ENCODE results near the gene IL25.

IL25 gene

DNA sequence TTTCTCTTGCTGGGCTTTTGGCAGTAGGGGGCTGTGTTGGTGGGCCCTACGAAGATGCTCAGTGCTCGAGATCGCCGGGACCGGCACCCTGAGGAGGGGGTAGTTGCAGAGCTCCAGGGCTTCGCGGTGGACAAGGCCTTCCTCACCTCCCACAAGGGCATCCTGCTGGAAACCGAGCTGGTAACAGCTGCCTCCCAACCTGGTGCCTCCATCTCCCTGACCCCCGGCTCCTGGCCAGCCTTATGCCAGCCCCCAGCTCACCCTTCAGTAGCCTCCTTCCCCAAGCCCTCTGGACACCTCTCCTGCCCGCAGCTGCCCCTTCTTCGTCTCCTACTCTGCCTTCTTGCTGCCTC is 4.6 kb downstream of the IL25 start:
- POLR2A ChIA-PET (ENCODE audit: low non-redundant PET): no interaction called here
- TF ChIP-seq, protein P1, sequence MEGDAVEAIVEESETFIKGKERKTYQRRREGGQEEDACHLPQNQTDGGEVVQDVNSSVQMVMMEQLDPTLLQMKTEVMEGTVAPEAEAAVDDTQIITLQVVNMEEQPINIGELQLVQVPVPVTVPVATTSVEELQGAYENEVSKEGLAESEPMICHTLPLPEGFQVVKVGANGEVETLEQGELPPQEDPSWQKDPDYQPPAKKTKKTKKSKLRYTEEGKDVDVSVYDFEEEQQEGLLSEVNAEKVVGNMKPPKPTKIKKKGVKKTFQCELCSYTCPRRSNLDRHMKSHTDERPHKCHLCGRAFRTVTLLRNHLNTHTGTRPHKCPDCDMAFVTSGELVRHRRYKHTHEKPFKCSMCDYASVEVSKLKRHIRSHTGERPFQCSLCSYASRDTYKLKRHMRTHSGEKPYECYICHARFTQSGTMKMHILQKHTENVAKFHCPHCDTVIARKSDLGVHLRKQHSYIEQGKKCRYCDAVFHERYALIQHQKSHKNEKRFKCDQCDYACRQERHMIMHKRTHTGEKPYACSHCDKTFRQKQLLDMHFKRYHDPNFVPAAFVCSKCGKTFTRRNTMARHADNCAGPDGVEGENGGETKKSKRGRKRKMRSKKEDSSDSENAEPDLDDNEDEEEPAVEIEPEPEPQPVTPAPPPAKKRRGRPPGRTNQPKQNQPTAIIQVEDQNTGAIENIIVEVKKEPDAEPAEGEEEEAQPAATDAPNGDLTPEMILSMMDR (conservative IDR thresholded peaks at IDR 0.05; ENCODE audit: low read depth): no peak
- DNase-seq (ENCODE audit: low spot score): no peak
- no peak overlapping the region for H3K27ac ChIP-seq
- CTCF ChIA-PET: interaction anchor here (0.6 kb wide), 1 partner anchor 601 kb away, joined by 5 read pairs; no protein-coding TSS in a partner anchor

DNA sequence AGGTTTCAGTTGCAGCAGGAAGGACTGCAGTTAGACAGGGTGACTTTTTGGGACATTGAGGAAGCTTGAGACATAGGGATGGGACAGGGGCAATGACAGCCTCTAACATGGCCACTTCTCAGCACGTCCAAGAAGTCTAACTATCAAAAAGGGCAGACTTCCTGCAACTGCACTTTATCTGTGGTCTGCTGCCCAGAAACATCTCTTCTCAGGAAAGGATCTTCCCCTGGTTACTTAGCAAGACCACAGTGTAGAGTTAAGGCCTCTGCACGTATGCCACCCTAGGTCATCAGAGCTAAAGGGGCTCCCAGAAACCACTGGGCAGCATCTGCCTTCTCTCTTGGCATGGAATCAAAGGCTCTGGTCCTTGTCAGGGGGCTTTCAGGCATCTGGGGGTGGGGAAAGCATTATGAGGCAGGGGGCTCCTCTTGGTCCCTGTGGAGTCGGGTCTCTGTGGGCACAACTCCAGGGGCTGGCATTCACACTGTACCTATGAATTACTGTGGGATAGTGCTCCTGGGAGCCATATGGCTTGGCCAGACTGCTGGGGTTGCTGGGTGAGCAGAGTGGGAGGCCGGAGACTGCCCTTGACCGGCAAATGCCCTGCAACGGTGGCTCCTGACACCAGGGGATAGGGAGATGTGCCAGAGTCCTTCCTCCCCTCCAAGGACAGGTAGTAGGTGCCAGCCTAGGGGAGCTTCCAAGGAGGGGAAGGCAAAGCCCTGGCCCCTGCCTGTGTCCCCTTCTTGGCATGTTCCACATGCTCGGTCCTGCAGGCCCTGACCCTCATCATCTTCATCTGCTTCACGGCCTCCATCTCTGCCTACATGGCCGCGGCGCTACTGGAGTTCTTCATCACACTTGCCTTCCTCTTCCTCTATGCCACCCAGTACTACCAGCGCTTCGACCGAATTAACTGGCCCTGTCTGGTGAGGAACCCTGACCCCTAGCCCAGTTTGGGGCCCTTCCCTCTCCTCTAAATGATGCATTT is 5.3 kb downstream of the IL25 start:
- no peak for DNase-seq (ENCODE audit: low spot score)
- ChIA-PET CTCF (interaction anchor here (0.6 to 2.7 kb wide), 4 partner anchors 8 to 601 kb away, joined by 3 to 13 read pairs (median 4); no protein-coding TSS in a partner anchor), POLR2A (ENCODE audit: low non-redundant PET) (no interaction called here)
- TF ChIP-seq, protein P1 (conservative IDR thresholded peaks at IDR 0.05; ENCODE audit: low read depth): no peak
- no peak overlapping the region for H3K27ac ChIP-seq

DNA sequence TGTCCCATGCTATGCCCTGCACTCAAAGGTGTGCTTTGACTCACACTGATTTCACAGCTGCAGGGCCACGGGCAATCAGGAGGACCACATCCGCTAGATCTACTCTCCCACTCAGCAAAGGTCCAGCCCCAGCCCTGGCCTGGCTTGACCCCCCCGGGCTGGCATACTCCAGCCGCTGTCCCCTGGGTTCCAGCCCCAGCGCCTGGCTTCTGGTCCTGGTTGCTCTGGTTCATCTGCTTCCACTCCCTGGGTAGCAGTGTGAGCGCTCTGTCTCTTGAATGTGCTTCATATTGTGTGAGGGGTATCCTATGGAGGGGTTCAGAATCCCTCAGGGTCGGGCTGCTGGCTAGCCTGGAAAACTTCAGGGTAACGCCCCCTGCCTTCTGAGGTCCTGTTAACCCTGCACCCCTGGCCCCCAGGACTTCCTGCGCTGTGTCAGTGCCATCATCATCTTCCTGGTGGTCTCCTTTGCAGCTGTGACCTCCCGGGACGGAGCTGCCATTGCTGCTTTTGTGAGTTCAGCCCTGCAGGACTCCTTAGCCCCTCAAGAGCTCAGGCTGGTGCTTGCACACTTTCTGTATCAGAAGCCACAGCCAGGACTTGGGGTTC is 6.1 kb downstream of the IL25 start:
- ChIA-PET POLR2A (ENCODE audit: low non-redundant PET) (no interaction called here), CTCF (interaction anchor here (0.6 to 2.8 kb wide), 9 partner anchors 9 to 1350 kb away, joined by 3 to 34 read pairs (median 5); no protein-coding TSS in a partner anchor)
- no peak for DNase-seq (ENCODE audit: low spot score)

DNA sequence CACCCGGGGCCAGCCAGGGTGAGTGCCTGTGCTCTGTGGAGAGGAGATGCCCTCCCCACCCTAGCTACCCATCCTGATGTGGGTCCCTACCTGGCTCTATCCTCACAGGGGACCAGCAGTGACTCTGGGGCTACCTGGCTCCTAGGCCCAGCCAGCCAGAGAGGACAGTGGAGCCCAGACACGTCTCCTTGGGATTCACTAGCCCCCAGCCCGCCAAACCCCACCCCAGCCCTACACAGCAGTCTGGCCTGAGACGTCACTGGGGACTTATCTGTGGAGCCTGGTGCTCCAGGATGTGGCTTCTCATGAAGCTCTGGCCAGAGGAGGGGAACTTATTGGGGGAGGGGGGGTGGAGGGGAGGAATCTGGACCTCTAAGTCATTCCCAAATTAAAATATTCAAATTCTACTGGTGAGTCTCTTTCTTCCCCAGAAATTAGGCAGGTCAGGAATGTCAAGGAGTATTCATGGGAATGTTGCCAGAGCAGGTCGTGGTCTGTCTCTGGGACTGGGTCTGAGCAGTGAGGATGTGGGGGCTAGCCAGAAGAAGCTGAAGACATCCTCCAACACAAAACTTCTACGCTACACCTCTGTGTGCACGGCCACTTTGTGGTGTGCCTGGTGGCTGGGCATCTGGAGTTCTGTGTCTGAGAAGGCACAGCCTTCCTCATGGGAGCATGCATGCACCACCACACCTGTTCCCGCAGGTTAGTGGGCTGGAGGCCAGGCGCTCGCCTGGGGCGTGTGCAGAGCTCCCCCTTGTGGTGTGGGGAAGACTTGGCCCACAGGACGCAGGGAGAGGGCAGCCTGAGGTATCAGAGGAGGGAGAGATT is 7.0 kb downstream of the IL25 start:
- CTCF ChIA-PET: interaction anchor here (0.5 to 2.8 kb wide), 23 partner anchors 9 to 1349 kb away, joined by 3 to 34 read pairs (median 5); partner anchors contain the start of gene PABPN1
- POLR2A ChIA-PET (ENCODE audit: low non-redundant PET): no interaction called here
- TF ChIP-seq, protein P1 (conservative IDR thresholded peaks at IDR 0.05; ENCODE audit: low read depth): peak; percentile 94
- DNase-seq (ENCODE audit: low spot score): peak; percentile 68
- no peak overlapping the region for H3K27ac ChIP-seq

More for the DNA sequence above, 6.1 kb downstream of the IL25 start:
- TF ChIP-seq, protein P1 (conservative IDR thresholded peaks at IDR 0.05; ENCODE audit: low read depth): no peak
- H3K27ac ChIP-seq: no peak overlapping the region

DNA sequence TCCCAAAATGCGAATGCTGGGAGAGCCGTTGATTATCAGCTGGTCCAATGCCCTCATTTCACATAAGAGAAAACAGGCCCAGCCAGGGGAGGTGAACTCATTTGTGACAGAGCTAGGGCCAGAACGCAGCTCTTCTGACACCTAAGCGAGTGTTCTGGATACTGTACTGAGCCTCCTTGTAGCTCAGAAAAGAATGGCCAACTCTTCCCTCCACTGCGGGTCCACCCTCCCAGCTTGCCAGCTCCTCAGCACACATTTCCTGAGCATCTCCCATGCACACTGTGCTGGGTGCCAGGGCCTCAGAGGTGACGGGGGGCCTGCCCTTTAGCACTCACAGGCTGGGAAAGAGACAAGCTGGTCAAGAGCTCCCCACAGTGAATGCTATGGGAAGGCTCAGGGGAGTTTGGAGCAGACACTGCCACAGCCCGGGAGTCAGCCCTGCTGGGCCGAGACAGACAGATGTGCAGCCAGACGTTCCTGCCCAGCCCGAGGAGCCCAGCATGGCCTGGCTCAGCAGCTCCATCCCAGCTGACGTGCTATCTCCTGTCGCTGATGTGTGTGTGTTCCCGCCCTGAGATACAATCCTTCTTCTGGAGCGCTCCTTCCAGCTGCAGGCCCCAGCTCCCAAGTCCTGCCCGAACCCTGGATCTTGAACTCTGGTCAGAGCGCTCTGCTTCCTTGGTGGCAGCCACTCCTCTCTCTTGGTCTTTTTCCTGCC is 7.7 kb downstream of the IL25 start:
- POLR2A ChIA-PET (ENCODE audit: low non-redundant PET): no interaction called here
- no peak for DNase-seq (ENCODE audit: low spot score)
- CTCF ChIA-PET: interaction anchor here (0.5 to 2.8 kb wide), 20 partner anchors 8 to 336 kb away, joined by 3 to 34 read pairs (median 6); partner anchors contain the start of gene PABPN1
- TF ChIP-seq, protein P1 (conservative IDR thresholded peaks at IDR 0.05; ENCODE audit: low read depth): peak; percentile 59; the same call in 1 of the 2 replicates
- H3K27ac ChIP-seq: no peak overlapping the region

Data from RWPE1 (cell line).